Lower lobe of right lung (tissue), 2 donors: ENCODE data around the gene DMD. TPM values are rescaled to one million over a fixed set of nuclear protein-coding genes. Genes with fewer than 3 reads are reported as not detected.

ENCODE experiments used
- ATAC-seq, 2 donors: fragments of 200-7000 bp; cut with Tn5 transposase; one replicate each; pipeline ENCODE4 v1.9.1; 2020 to 2022; ENCODE audit warnings: mild to moderate bottlenecking in 2 of 2, moderate library complexity in 2 of 2
- DNase-seq: peaks from one replicate; pipeline ENCODE4 v3.0.0-alpha.2; 2020
- H3K27ac ChIP-seq: fragments of 200-600 bp; one replicate; pipeline ENCODE4 v1.8.0; 2022
- H3K27me3 ChIP-seq: fragments of 200-600 bp; one replicate; pipeline ENCODE4 v1.8.0; 2022; ENCODE audit warnings: low read depth
- H3K36me3 ChIP-seq: fragments of 200-600 bp; one replicate; pipeline ENCODE4 v1.8.0; 2022; ENCODE audit warnings: mild to moderate bottlenecking
- H3K4me1 ChIP-seq: fragments of 200-600 bp; one replicate; pipeline ENCODE4 v1.8.0; 2022
- H3K4me3 ChIP-seq: fragments of 200-600 bp; one replicate; pipeline ENCODE4 v1.8.0; 2022; ENCODE audit warnings: mild to moderate bottlenecking
- H3K9me3 ChIP-seq: fragments of 200-600 bp; one replicate; pipeline ENCODE4 v1.8.0; 2022
- intact Hi-C: fragments of 100-400 bp; cut with DNase I; formaldehyde crosslinking; loops from one replicate; pipeline ENCODE4 v1.11.0; 2022
- total RNA-seq: library from RNA; stranded (reverse); fragmentation: NEBNext Ultra II Directional; extraction: Animal tissue kit (Norgen Biotek cat#: 25700); gene quantifications from one replicate; pipeline ENCODE4 v1.2.1, GENCODE V29; 2021
- TF ChIP-seq, protein P1 (sequence below): fragments of 200-600 bp; IDR thresholded peaks from one replicate; pipeline ENCODE4 v1.8.0; 2022; ENCODE audit warnings: antibody characterized with exemption, mild to moderate bottlenecking
- donor health status: DM: no; HTN: yes; CAD: no; lungs with severe emphysema.

Gene DMD
- total RNA-seq, 1 donor from 2014 or later = 29.4 TPM

DNA sequence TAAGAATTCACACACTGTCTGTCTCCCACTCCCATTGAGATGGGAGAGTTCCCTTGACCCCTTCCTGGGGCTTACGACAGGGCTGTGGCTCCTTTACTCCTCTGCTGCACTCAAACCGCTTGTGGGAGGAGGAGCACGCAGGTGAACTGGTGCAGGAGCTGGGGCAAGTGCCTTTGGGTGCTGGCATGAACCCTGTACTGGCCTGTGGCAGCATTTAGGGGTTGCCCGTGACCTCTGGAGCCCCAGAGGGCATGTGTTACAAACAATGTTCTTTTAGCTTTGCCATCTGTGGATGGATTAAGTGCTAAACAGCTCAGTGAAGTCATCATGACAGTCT is 2117.7 kb downstream of the DMD start:
- ATAC-seq = no peak
- no peak for DNase-seq
- no peaks in the 10 kb centered on the region for H3K9me3 ChIP-seq
- H3K36me3 ChIP-seq = no peaks in the 10 kb centered on the region
- no peaks in the 10 kb centered on the region for H3K4me1 ChIP-seq
- intact Hi-C loops = no loop called here
- H3K27ac ChIP-seq = no peak overlapping the region
- no peaks in the 10 kb centered on the region for H3K27me3 ChIP-seq
- H3K4me3 ChIP-seq = no peak overlapping the region
- TF ChIP-seq, protein P1, sequence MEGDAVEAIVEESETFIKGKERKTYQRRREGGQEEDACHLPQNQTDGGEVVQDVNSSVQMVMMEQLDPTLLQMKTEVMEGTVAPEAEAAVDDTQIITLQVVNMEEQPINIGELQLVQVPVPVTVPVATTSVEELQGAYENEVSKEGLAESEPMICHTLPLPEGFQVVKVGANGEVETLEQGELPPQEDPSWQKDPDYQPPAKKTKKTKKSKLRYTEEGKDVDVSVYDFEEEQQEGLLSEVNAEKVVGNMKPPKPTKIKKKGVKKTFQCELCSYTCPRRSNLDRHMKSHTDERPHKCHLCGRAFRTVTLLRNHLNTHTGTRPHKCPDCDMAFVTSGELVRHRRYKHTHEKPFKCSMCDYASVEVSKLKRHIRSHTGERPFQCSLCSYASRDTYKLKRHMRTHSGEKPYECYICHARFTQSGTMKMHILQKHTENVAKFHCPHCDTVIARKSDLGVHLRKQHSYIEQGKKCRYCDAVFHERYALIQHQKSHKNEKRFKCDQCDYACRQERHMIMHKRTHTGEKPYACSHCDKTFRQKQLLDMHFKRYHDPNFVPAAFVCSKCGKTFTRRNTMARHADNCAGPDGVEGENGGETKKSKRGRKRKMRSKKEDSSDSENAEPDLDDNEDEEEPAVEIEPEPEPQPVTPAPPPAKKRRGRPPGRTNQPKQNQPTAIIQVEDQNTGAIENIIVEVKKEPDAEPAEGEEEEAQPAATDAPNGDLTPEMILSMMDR = no peak

DNA sequence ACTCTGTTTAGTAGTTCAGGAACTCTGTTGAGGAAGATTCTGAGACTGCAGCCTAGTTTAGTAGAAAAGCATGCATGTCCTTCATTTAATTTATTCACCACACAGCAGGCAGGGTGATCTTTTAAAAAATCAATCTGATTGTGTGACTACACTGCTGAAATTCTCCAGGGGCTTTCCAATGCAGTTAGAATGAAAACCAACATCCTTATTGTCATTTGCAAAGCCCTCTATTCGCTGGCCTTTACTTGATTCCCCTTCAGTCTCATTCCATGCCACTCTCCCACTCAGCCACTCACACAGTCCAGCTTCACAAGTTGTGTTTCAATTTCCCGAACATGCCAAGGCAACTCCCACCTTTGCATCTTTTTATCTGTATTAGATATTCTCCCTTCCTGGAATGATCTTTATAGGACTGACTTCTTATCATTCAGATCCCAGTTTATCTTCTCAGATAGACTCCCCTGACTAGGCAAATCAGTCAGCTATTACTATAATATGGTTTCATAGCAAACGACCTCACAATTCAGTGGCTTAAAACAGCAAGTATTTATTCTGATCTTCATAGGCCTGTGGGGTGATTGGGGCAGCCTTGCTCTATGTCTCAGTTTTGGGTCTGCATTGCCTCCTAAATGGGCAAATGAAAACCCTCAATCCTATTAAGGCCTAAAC is 2118.2 kb downstream of the DMD start:
- no peaks in the 10 kb centered on the region for H3K9me3 ChIP-seq
- no peak overlapping the region for H3K27ac ChIP-seq
- no peaks in the 10 kb centered on the region for H3K4me1 ChIP-seq
- H3K27me3 ChIP-seq = no peaks in the 10 kb centered on the region
- H3K4me3 ChIP-seq = no peak overlapping the region
- TF ChIP-seq, protein P1 = no peak
- no peaks in the 10 kb centered on the region for H3K36me3 ChIP-seq
- intact Hi-C loops = no loop called here
- DNase-seq = no peak
- no peak for ATAC-seq

- DNase-seq = no peak
- Histone ChIP-seq H3K36me3 (no peaks in the 10 kb centered on the region), H3K4me1 (no peaks in the 10 kb centered on the region), H3K9me3 (no peaks in the 10 kb centered on the region), H3K27ac (no peak overlapping the region), H3K27me3 (no peaks in the 10 kb centered on the region), H3K4me3 (no peak overlapping the region)
- intact Hi-C loops = no loop called here
- TF ChIP-seq, protein P1 = no peak
- no peak for ATAC-seq
These were observed 2118.9 kb downstream of the DMD start for GRCh38 chrX:31092476-31092875.

DNA sequence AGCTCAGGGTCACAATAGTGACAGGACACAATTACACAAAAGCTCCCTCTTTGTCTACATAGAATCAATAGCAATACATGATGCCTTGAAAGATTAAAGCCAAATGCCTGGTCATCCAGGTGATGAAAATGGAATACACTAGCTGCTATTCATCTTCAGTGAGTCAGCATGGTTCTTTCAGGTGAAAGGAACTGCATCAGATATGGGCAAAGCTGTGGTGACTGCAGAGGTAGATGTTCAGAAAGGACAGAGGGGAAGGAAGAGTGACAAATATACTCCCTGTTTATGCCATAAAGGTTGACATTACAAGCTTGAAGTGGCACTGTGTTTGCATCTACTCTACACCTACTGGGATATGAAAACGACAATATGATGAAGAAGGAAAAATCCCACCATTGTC is 2119.5 kb downstream of the DMD start:
- no peak overlapping the region for H3K27ac ChIP-seq
- no peaks in the 10 kb centered on the region for H3K4me1 ChIP-seq
- ATAC-seq (no peak), DNase-seq (no peak)
- intact Hi-C loops = no loop called here
- H3K9me3 ChIP-seq = no peaks in the 10 kb centered on the region
- TF ChIP-seq, protein P1 = no peak
- H3K36me3 ChIP-seq = no peaks in the 10 kb centered on the region
- H3K4me3 ChIP-seq = no peak overlapping the region
- H3K27me3 ChIP-seq = no peaks in the 10 kb centered on the region

DNA sequence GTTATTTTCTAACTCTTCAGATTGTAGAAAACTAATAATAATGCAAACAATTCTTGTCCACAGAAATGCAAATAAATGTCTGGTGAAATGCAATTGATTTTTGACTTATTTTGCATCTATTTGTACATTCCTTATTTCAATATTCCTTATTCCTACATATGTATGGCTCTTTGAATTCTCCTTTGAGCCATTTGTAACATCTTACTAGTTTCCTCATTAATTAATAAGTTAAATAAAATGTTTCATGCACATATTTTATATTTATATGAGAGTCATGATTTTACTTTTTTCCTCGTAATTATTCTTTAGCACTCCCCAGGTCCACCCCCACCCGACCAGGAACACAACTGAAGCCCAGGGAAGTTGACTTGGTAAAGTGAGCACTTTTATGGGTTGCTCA is 2136.8 kb downstream of the DMD start:
- no peaks in the 10 kb centered on the region for H3K36me3 ChIP-seq
- intact Hi-C loops = no loop called here
- TF ChIP-seq, protein P1 = no peak
- no peak overlapping the region for H3K27ac ChIP-seq
- DNase-seq (no peak), ATAC-seq (no peak)
- H3K4me1 ChIP-seq = no peaks in the 10 kb centered on the region
- no peak overlapping the region for H3K4me3 ChIP-seq
- no peaks in the 10 kb centered on the region for H3K9me3 ChIP-seq
- no peaks in the 10 kb centered on the region for H3K27me3 ChIP-seq
